OCI-LY7 (cell line): ENCODE measurements around the gene GALNT17.

Experiments
- EZH2phosphoT487 ChIP-seq: fragments of 200-600 bp; sonication (generic); IDR thresholded peaks from 2 replicates; pipeline ENCODE4 v1.6.1; 2018; ENCODE audit warnings: low read depth, borderline replicate concordance, mild to moderate bottlenecking, mixed run types, antibody characterized with exemption, low read length, moderate library complexity, mixed read lengths
- TF ChIP-seq, protein P1 (sequence below): fragments of 200-600 bp; sonication (generic); conservative IDR thresholded peaks from 2 replicates; pipeline ENCODE4 v1.5.1; 2014; ENCODE audit warnings: mild to moderate bottlenecking, antibody characterized with exemption, low read length, moderate library complexity, mixed read lengths

DNA sequence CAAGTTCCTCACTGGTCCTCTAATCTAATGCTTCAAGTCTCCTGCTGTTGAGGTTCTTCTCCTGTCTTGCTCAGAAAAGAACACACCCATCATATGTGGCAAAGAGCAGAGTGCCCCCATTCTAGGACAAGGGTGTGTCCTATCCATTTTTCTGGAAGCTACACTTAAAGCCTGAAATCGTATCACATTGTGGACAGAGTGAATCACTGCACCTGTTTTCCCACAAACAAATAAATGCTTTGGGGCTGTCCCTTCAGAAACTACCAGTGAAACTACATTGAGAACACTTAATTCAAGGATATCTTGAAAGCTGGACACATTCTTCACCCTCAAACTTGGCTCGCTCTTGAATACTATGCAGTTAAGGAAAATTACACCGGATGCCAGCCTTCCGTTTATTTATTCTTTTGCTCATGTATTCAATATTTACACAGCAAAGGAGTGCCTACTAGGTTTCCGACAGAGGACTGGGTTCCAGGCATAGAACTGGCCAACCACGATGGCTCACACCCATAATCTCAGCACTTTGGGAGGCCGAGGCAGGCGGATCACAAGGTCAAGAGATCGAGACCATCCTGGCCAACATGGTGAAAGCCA lies 473.0 kb downstream of the GALNT17 start:
- TF ChIP-seq, protein P1, sequence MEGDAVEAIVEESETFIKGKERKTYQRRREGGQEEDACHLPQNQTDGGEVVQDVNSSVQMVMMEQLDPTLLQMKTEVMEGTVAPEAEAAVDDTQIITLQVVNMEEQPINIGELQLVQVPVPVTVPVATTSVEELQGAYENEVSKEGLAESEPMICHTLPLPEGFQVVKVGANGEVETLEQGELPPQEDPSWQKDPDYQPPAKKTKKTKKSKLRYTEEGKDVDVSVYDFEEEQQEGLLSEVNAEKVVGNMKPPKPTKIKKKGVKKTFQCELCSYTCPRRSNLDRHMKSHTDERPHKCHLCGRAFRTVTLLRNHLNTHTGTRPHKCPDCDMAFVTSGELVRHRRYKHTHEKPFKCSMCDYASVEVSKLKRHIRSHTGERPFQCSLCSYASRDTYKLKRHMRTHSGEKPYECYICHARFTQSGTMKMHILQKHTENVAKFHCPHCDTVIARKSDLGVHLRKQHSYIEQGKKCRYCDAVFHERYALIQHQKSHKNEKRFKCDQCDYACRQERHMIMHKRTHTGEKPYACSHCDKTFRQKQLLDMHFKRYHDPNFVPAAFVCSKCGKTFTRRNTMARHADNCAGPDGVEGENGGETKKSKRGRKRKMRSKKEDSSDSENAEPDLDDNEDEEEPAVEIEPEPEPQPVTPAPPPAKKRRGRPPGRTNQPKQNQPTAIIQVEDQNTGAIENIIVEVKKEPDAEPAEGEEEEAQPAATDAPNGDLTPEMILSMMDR: no peak
- no peak for TF ChIP-seq EZH2phosphoT487
